RWPE2 (cell line): ENCODE data around the gene SAV1.
"Not testable (repeated sequence)": the region's sequence is repeated elsewhere in the genome, so short reads cannot be mapped to it uniquely, and the experiment has no call there.

Experiments used
- ATAC-seq: fragments of 200-7000 bp; cut with Tn5 transposase; 3 replicates; pipeline ENCODE4 v1.9.1; 2021; ENCODE audit warnings: low read depth
- DNase-seq: peaks from one replicate; pipeline ENCODE4 v3.0.0-alpha.2; 2020; ENCODE audit warnings: low spot score
- H3K27ac ChIP-seq: fragments of 450-650 bp; 2 replicates; pipeline ENCODE4 v1.5.1; 2017; ENCODE audit warnings: mild to moderate bottlenecking; ENCODE audit not compliant: poor library complexity, severe bottlenecking
- H3K27me3 ChIP-seq: fragments of 250-450 bp; sonication (Bioruptor Pico); 2 replicates; pipeline ENCODE4 v1.5.1; 2021; ENCODE audit warnings: mild to moderate bottlenecking, moderate library complexity; ENCODE audit not compliant: insufficient read depth, poor library complexity, severe bottlenecking
- H3K36me3 ChIP-seq: fragments of 250-450 bp; sonication (Bioruptor Pico); 2 replicates; pipeline ENCODE4 v1.5.1; 2020; ENCODE audit warnings: low read depth, mild to moderate bottlenecking, moderate library complexity
- H3K4me1 ChIP-seq: fragments of 250-450 bp; sonication (Bioruptor Pico); 2 replicates; pipeline ENCODE4 v1.5.1; 2021; ENCODE audit warnings: mild to moderate bottlenecking, moderate library complexity; ENCODE audit not compliant: insufficient read depth, poor library complexity, severe bottlenecking
- H3K4me3 ChIP-seq: fragments of 250-450 bp; sonication (Bioruptor Pico); 2 replicates; pipeline ENCODE4 v1.5.1; 2021; ENCODE audit warnings: mild to moderate bottlenecking, moderate library complexity; ENCODE audit not compliant: severe bottlenecking
- H3K9me3 ChIP-seq: fragments of 250-450 bp; sonication (Bioruptor Pico); 2 replicates; pipeline ENCODE4 v1.5.1; 2021; ENCODE audit warnings: mild to moderate bottlenecking, moderate library complexity; ENCODE audit not compliant: severe bottlenecking
- CTCF ChIP-seq: fragments of 450-650 bp; IDR thresholded peaks from one replicate; pipeline ENCODE4 v1.5.1; 2017; ENCODE audit warnings: mild to moderate bottlenecking, moderate library complexity; ENCODE audit not compliant: poor library complexity, severe bottlenecking

Gene SAV1

GRCh38 chr14:50635141-50635540 lies 33.0 kb downstream of the SAV1 start:
- H3K27ac ChIP-seq: no peak overlapping the region
- H3K36me3 ChIP-seq: peaks cover 80% of the 10 kb centered on the region
- DNase-seq: no peak
- H3K9me3 ChIP-seq: no peaks in the 10 kb centered on the region
- no peak for ATAC-seq
- H3K4me1 ChIP-seq: no peaks in the 10 kb centered on the region
- no peak overlapping the region for H3K4me3 ChIP-seq
- no peak for TF ChIP-seq CTCF
- H3K27me3 ChIP-seq: no peaks in the 10 kb centered on the region

GRCh38 chr14:50633954-50634353 lies 34.2 kb downstream of the SAV1 start:
- H3K4me3 ChIP-seq: no peak overlapping the region
- H3K27ac ChIP-seq: no peak overlapping the region
- no peaks in the 10 kb centered on the region for H3K9me3 ChIP-seq
- H3K4me1 ChIP-seq: no peaks in the 10 kb centered on the region
- ATAC-seq: no peak
- DNase-seq: no peak
- H3K27me3 ChIP-seq: no peaks in the 10 kb centered on the region
- peaks cover 68% of the 10 kb centered on the region for H3K36me3 ChIP-seq
- no peak for TF ChIP-seq CTCF

- TF ChIP-seq CTCF: no peak
- no peak overlapping the region for H3K27ac ChIP-seq
- no peaks in the 10 kb centered on the region for H3K9me3 ChIP-seq
- ATAC-seq (no peak), DNase-seq (no peak)
- no peaks in the 10 kb centered on the region for H3K4me1 ChIP-seq
- H3K27me3 ChIP-seq: no peaks in the 10 kb centered on the region
- H3K4me3 ChIP-seq: no peak overlapping the region
- H3K36me3 ChIP-seq: peaks cover 46% of the 10 kb centered on the region
Observed at GRCh38 chr14:50631408-50631821, 36.7 kb downstream of the SAV1 start.

GRCh38 chr14:50624947-50625346 lies 43.2 kb downstream of the SAV1 start:
- not testable (repeated sequence) for DNase-seq, H3K9me3 ChIP-seq, H3K27ac ChIP-seq, H3K4me1 ChIP-seq, H3K36me3 ChIP-seq, H3K27me3 ChIP-seq, H3K4me3 ChIP-seq, ATAC-seq

GRCh38 chr14:50624447-50624846 lies 43.7 kb downstream of the SAV1 start:
- no peak overlapping the region for H3K4me3 ChIP-seq
- no peaks in the 10 kb centered on the region for H3K9me3 ChIP-seq
- no peaks in the 10 kb centered on the region for H3K27me3 ChIP-seq
- peaks cover 9% of the 10 kb centered on the region for H3K4me1 ChIP-seq
- no peaks in the 10 kb centered on the region for H3K36me3 ChIP-seq
- no peak overlapping the region for H3K27ac ChIP-seq
- ATAC-seq (no peak), DNase-seq (no peak)
- no peak for TF ChIP-seq CTCF

- peaks cover 9% of the 10 kb centered on the region for H3K4me1 ChIP-seq
- no peaks in the 10 kb centered on the region for H3K27me3 ChIP-seq
- H3K36me3 ChIP-seq: no peaks in the 10 kb centered on the region
- no peak overlapping the region for H3K4me3 ChIP-seq
- no peak overlapping the region for H3K27ac ChIP-seq
- DNase-seq: no peak
- no peak for ATAC-seq
- no peak for TF ChIP-seq CTCF
- H3K9me3 ChIP-seq: no peaks in the 10 kb centered on the region
Observed at GRCh38 chr14:50622978-50623377, 45.1 kb downstream of the SAV1 start.
